CD4-positive, CD25-positive, alpha-beta regulatory T cell (primary cell): Measurements from ENCODE around the gene DGAT2L6. TPM values are rescaled to one million over a fixed set of nuclear protein-coding genes. Genes with fewer than 3 reads are reported as not detected.
"Not testable (repeated sequence)": the region's sequence is repeated elsewhere in the genome, so short reads cannot be mapped to it uniquely, and the experiment has no call there.

Experiments used
- ATAC-seq, 2 donors: fragments of 150-1000 bp; cut with Tn5 transposase; one replicate each; pipeline ENCODE4 v1.10.0; 2021; ENCODE audit warnings: low read depth in 2 of 2, moderate number of reproducible peaks in 2 of 2, moderate library complexity in 1 of 2
- DNase-seq, 3 donors: peaks; one replicate each; pipeline versions ENCODE4 v3.0.0 to v3.0.0-alpha.2; 2012 to 2022; ENCODE audit warnings: mixed read lengths in 1 of 3
- H3K27ac ChIP-seq: one replicate; pipeline ENCODE4 v1.7.0; 2013; ENCODE audit warnings: mild to moderate bottlenecking, low read length; ENCODE audit not compliant: insufficient read depth, poor library complexity, severe bottlenecking
- H3K27me3 ChIP-seq: one replicate; pipeline ENCODE4 v1.7.0; 2013; ENCODE audit warnings: low read length; ENCODE audit not compliant: control insufficient read depth, insufficient read depth
- H3K36me3 ChIP-seq: one replicate; pipeline ENCODE4 v1.7.0; 2013; ENCODE audit warnings: mild to moderate bottlenecking, low read length, moderate library complexity; ENCODE audit not compliant: control insufficient read depth, insufficient read depth
- H3K4me1 ChIP-seq: 2 replicates; pipeline ENCODE4 v1.7.0; 2013; ENCODE audit warnings: mild to moderate bottlenecking, low read length; ENCODE audit not compliant: insufficient read depth, control insufficient read depth, poor library complexity, severe bottlenecking
- H3K4me3 ChIP-seq: one replicate; pipeline ENCODE4 v1.7.0; 2013; ENCODE audit warnings: low read depth, mild to moderate bottlenecking, low read length, moderate library complexity
- H3K9me3 ChIP-seq, 2 experiments: 1 replicate in 1 of 2; 2 replicates in 1 of 2; pipeline ENCODE4 v1.7.0; 2013; ENCODE audit warnings: low read length in 2 of 2, mild to moderate bottlenecking in 1 of 2, moderate library complexity in 1 of 2; ENCODE audit not compliant: control insufficient read depth in 2 of 2
- H3K27ac Mint-ChIP-seq, 3 donors: one replicate each; pipeline ENCODE4 v1.8.0; 2020 to 2022; ENCODE audit warnings: mild to moderate bottlenecking in 3 of 3, mixed read lengths in 3 of 3, moderate library complexity in 2 of 3
- H3K27me3 Mint-ChIP-seq: one replicate; pipeline ENCODE4 v1.8.0; 2022; ENCODE audit warnings: mild to moderate bottlenecking, mixed read lengths
- H3K36me3 Mint-ChIP-seq: one replicate; pipeline ENCODE4 v1.8.0; 2020; ENCODE audit warnings: mixed read lengths
- H3K4me1 Mint-ChIP-seq, 4 donors: one replicate each; pipeline ENCODE4 v1.8.0; 2020 to 2022; ENCODE audit warnings: mixed read lengths in 4 of 4, mild to moderate bottlenecking in 1 of 4
- H3K4me3 Mint-ChIP-seq, 4 donors: one replicate each; pipeline ENCODE4 v1.8.0; 2020 to 2022; ENCODE audit warnings: mild to moderate bottlenecking in 4 of 4, mixed read lengths in 4 of 4, moderate library complexity in 3 of 4
- H3K9me3 Mint-ChIP-seq, 7 donors: one replicate each; pipeline ENCODE4 v1.8.0; 2020 to 2022; ENCODE audit warnings: mixed read lengths in 7 of 7, mild to moderate bottlenecking in 3 of 7, moderate library complexity in 2 of 7
- polyA plus RNA-seq, 4 donors: library from polyadenylated mRNA; unstranded; fragments of 300-500 nt; fragmentation: Illumina TruSeq; gene quantifications; one replicate each; pipeline ENCODE4 v1.2.3, GENCODE V29; 2021
- total RNA-seq: library from RNA; stranded (reverse); gene quantifications from one replicate; pipeline ENCODE4 v1.2.3, GENCODE V29; 2022

DGAT2L6 gene
- total and polyA plus RNA-seq, 5 donors from 2014 or later = not detected

GRCh38 chrX:70241501-70241900 lies 64.2 kb downstream of the DGAT2L6 start:
- H3K9me3 Mint-ChIP-seq = no peaks in the 10 kb centered on the region
- no peaks in the 10 kb centered on the region for H3K36me3 Mint-ChIP-seq
- H3K4me3 Mint-ChIP-seq = no peak overlapping the region
- DNase-seq (no peak), ATAC-seq (no peak)
- H3K27me3 ChIP-seq = no peaks in the 10 kb centered on the region
- no peaks in the 10 kb centered on the region for H3K9me3 ChIP-seq
- H3K4me1 Mint-ChIP-seq = no peaks in the 10 kb centered on the region
- no peak overlapping the region for H3K27ac Mint-ChIP-seq
- no peaks in the 10 kb centered on the region for H3K27me3 Mint-ChIP-seq
- H3K27ac ChIP-seq = no peak overlapping the region
- H3K4me1 ChIP-seq = no peaks in the 10 kb centered on the region
- H3K36me3 ChIP-seq = no peaks in the 10 kb centered on the region
- no peak overlapping the region for H3K4me3 ChIP-seq

DNA sequence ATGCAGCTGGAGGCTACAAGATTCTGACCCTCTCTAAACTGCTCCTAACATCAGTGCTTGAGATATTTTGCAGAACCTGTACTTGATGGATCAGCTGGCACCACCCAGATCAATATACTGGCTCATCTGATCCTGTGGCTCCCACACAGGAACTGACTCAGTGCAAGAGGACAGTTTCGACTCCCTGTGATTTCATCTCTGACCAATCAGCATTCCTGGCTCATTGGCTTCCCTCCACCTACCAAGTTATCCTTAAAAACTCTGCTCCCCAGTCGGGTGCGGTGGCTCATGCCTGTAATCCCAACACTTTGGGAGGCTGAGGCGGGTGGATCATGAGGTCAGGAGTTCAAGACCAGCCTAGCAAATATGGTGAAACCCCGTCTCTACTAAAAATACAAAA lies 66.3 kb downstream of the DGAT2L6 start:
- not testable (repeated sequence) for H3K9me3 ChIP-seq, H3K36me3 Mint-ChIP-seq, H3K4me3 ChIP-seq, H3K27ac Mint-ChIP-seq, H3K9me3 Mint-ChIP-seq, ATAC-seq, H3K27ac ChIP-seq, DNase-seq, H3K27me3 Mint-ChIP-seq, H3K36me3 ChIP-seq, H3K27me3 ChIP-seq, H3K4me3 Mint-ChIP-seq, H3K4me1 ChIP-seq, H3K4me1 Mint-ChIP-seq

- no peaks in the 10 kb centered on the region for H3K27me3 ChIP-seq
- no peaks in the 10 kb centered on the region for H3K9me3 ChIP-seq
- no peaks in the 10 kb centered on the region for H3K36me3 Mint-ChIP-seq
- no peaks in the 10 kb centered on the region for H3K27me3 Mint-ChIP-seq
- peaks cover 0 to 3% (median 0%) of the 10 kb centered on the region in 7 donors for H3K9me3 Mint-ChIP-seq
- H3K4me3 Mint-ChIP-seq = no peak overlapping the region
- no peak overlapping the region for H3K27ac ChIP-seq
- H3K4me1 ChIP-seq = no peaks in the 10 kb centered on the region
- H3K27ac Mint-ChIP-seq = no peak overlapping the region
- no peaks in the 10 kb centered on the region for H3K4me1 Mint-ChIP-seq
- DNase-seq = no peak
- H3K36me3 ChIP-seq = no peaks in the 10 kb centered on the region
- no peak for ATAC-seq
- no peak overlapping the region for H3K4me3 ChIP-seq
Observed at GRCh38 chrX:70244881-70245280, 67.6 kb downstream of the DGAT2L6 start.

- no peak overlapping the region for H3K27ac ChIP-seq
- H3K4me1 ChIP-seq = no peaks in the 10 kb centered on the region
- no peaks in the 10 kb centered on the region for H3K27me3 ChIP-seq
- Mint-ChIP-seq H3K36me3 (no peaks in the 10 kb centered on the region), H3K4me1 (no peaks in the 10 kb centered on the region), H3K27me3 (no peaks in the 10 kb centered on the region), H3K4me3 (no peak overlapping the region), H3K9me3 (peaks cover 0 to 3% (median 0%) of the 10 kb centered on the region in 7 donors), H3K27ac (no peak overlapping the region)
- no peak for DNase-seq
- no peaks in the 10 kb centered on the region for H3K9me3 ChIP-seq
- H3K36me3 ChIP-seq = no peaks in the 10 kb centered on the region
- H3K4me3 ChIP-seq = no peak overlapping the region
- ATAC-seq = no peak
Observed at GRCh38 chrX:70247252-70247651, 70.0 kb downstream of the DGAT2L6 start.

- DNase-seq (no peak), ATAC-seq (no peak)
- no peaks in the 10 kb centered on the region for H3K36me3 ChIP-seq
- no peaks in the 10 kb centered on the region for H3K27me3 ChIP-seq
- Mint-ChIP-seq H3K4me1 (no peaks in the 10 kb centered on the region), H3K27ac (no peak overlapping the region), H3K9me3 (peaks cover 0 to 4% (median 0%) of the 10 kb centered on the region in 7 donors), H3K36me3 (no peaks in the 10 kb centered on the region), H3K4me3 (no peak overlapping the region), H3K27me3 (no peaks in the 10 kb centered on the region)
- no peak overlapping the region for H3K27ac ChIP-seq
- no peak overlapping the region for H3K4me3 ChIP-seq
- H3K4me1 ChIP-seq = no peaks in the 10 kb centered on the region
- H3K9me3 ChIP-seq = no peaks in the 10 kb centered on the region
Observed at GRCh38 chrX:70252491-70252890, 75.2 kb downstream of the DGAT2L6 start.

DNA sequence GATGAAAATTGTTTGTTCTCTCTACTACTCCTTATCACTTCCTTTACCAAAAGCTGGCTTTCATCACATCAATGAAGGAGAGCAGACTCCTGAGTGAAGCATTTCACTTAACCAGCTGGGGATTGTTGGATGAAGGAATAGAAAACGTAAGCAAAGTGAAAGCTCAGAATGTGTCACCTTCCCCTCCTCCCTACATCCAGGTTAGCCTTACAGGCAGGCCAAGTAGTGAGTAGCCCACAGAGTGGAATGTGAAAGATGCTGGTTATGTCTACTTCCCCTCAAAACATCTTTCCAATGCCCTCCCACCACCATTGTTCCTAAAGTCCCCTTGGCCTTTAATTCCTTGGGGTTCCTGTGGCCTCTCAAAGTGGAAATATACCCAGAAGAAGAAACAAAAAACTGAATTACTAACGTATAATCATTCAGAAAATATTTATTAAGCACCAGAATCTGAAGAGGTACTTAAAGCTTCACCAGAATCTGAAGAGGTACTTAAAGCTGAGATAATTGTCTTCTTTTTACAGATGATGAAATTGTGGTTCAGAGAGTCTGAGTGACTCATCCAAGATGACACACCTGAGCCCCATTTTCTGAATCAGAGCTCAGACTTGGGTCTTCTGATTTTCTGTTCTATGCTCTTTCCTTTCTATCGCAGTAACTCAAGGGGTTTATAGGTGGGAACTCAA lies 76.2 kb downstream of the DGAT2L6 start:
- DNase-seq (no peak), ATAC-seq (no peak)
- H3K27me3 Mint-ChIP-seq = no peaks in the 10 kb centered on the region
- H3K9me3 Mint-ChIP-seq = peaks cover 0 to 2% (median 0%) of the 10 kb centered on the region in 7 donors
- H3K4me3 Mint-ChIP-seq = no peak overlapping the region
- no peaks in the 10 kb centered on the region for H3K4me1 Mint-ChIP-seq
- Histone ChIP-seq H3K4me3 (no peak overlapping the region), H3K36me3 (no peaks in the 10 kb centered on the region), H3K27me3 (no peaks in the 10 kb centered on the region), H3K9me3 (no peaks in the 10 kb centered on the region), H3K27ac (no peak overlapping the region), H3K4me1 (no peaks in the 10 kb centered on the region)
- H3K36me3 Mint-ChIP-seq = no peaks in the 10 kb centered on the region
- no peak overlapping the region for H3K27ac Mint-ChIP-seq

DNA sequence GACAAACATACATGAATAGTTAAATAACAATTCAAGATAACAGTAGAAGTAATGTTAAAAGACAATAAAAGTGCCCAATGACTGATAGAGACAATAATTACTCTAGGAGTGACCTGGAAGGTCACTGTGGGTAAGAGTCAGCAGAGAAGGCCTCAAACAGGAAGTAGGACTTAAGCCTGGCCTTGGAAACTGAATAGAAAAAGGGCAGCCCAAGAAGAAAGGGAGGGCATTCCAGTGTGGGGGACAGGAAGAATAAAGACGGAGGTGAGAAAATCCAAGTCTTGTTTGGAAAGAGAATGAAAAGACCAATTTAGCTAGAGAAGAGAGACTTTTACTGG lies 76.7 kb downstream of the DGAT2L6 start:
- Histone ChIP-seq H3K4me3 (no peak overlapping the region), H3K4me1 (no peaks in the 10 kb centered on the region), H3K27ac (no peak overlapping the region), H3K9me3 (no peaks in the 10 kb centered on the region), H3K36me3 (no peaks in the 10 kb centered on the region), H3K27me3 (no peaks in the 10 kb centered on the region)
- ATAC-seq = no peak
- Mint-ChIP-seq H3K36me3 (no peaks in the 10 kb centered on the region), H3K4me1 (no peaks in the 10 kb centered on the region), H3K4me3 (no peak overlapping the region), H3K27ac (no peak overlapping the region), H3K27me3 (no peaks in the 10 kb centered on the region), H3K9me3 (peaks cover 0 to 2% (median 0%) of the 10 kb centered on the region in 7 donors)
- no peak for DNase-seq

DNA sequence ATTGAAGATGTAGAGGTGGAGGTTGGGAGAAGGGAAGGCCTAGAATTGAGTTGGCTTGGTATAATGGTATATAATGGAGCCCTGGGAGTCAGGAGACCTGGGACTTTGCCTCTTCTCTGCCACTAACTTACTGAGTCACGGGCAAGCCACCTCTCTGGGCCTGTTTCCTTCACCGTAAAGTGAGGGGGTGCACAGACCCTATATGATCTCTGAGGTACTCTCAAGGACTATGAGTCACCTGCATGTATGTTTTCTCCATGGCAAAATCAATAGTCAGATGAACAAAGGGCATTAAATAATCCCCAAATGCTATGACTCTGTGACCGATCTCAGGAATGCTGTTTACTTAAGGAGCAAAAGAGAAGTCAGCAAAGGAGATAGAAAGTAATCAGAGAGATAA lies 77.6 kb downstream of the DGAT2L6 start:
- no peaks in the 10 kb centered on the region for H3K4me1 ChIP-seq
- H3K36me3 ChIP-seq = no peaks in the 10 kb centered on the region
- Mint-ChIP-seq H3K27me3 (no peaks in the 10 kb centered on the region), H3K36me3 (no peaks in the 10 kb centered on the region), H3K9me3 (peaks cover 0 to 1% (median 0%) of the 10 kb centered on the region in 7 donors), H3K4me1 (no peaks in the 10 kb centered on the region), H3K27ac (no peak overlapping the region), H3K4me3 (no peak overlapping the region)
- no peaks in the 10 kb centered on the region for H3K27me3 ChIP-seq
- no peak for DNase-seq
- H3K4me3 ChIP-seq = no peak overlapping the region
- no peak overlapping the region for H3K27ac ChIP-seq
- no peaks in the 10 kb centered on the region for H3K9me3 ChIP-seq
- ATAC-seq = no peak
